ENCODE data around the gene SRRM4.
"Not testable (repeated sequence)": the region's sequence is repeated elsewhere in the genome, so short reads cannot be mapped to it uniquely, and the experiment has no call there.

SRRM4 gene

DNA sequence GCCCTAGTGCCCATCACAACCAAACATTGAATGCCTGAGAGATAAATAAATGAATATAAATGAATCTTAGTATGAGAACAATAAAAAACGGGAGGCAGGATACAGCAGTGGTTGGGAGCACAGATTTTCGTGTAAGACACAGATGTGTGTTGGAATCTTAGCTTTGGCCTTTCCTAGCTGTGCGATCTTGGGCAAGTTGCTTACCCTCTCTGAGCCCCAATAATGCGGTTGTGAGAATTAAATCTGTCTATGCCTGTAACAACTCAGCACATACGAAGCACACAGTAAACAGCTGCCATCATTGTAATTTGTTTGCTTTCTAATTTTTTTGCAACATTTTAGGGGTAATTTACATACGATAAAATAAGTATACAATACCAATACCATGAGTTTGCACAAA lies 89.8 kb downstream of the SRRM4 start:
- no peak for DNase-seq

DNA sequence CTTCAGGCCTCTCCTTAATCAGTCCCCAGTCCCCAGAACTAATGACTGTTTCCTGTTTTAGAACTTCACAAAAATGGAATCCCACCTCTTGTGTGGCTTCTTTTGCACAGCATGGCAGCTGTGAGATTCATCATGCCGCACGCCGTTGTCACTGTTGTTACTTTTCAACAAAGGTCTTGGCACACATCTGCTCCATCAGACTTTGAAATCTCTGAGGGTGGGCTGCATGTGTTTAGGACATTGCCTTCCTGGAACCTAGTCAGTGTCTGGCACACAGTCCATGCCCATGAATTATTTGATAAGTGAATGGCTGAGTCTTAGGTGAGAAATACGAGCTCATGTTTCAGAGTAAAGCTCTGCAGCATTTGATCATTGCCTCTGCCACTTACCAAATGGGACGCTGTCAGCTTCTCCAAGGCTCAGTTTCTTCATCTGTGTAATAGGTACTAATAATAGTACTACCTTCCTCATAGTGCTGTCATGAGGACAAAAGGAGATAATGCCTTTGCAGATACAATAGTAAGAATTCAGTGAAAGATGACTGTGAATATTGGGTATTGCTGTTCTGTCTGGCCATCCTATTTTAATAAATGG lies 90.4 kb downstream of the SRRM4 start:
- no peak for DNase-seq

DNA sequence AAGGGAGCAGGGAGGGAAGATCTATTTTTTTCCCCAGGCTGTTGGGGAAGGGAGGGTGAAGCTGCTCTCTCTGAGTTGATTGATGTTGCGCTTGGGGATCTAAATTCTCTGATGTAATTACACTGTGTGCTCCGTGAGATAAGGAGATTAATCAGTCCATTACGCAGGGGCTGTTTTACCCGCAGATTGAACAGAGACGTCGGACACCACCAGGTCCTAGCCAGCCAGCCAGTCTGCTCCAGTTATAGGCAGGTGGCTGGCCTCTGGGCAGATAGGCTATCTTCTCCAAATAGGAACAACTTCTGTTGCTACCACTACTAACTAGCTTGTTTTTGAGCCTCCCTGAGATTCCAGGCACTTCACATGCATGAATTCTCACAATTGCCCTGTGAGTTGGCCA lies 91.1 kb downstream of the SRRM4 start:
- DNase-seq: no peak

DNA sequence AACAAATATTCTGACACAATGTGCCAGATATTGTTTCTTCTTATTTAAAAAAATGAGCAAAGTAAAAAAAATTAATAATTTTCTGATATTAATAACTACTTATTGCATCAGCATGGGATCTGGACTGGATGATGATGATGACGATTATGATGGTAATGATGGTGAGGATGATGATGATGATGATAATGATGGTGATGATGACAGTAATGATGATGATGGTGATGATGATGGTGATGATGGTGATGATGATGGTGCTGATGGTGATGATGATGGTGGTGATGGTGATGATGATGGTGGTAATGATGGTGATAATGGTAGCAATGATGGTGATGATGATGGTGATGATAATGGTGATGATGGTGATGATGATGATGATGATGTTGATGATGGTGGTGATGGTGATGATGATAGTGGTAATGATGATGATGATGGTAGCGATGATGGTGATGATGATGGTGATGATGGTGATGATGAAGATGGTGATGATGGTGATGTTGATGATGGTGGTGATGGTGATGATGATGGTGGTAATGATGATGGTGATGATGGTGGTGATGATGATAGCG lies 94.0 kb downstream of the SRRM4 start:
- no peak for DNase-seq

DNA sequence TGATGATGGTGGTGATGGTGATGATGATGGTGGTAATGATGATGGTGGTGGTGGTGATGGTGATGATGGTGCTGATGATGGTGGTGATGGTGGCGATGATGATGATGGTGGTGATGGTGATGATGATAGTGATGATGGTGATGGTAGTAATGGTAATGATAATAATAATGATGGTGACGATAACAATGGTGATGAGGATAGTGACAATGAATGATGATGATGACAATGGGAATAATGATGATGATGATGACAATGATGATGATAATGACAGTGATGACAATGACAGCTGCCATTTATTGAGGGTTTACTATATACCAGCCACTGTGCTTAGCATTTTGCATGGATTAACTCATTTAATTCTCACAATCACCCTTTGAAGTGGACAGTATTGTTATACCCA lies 94.6 kb downstream of the SRRM4 start:
- no peak for DNase-seq

DNA sequence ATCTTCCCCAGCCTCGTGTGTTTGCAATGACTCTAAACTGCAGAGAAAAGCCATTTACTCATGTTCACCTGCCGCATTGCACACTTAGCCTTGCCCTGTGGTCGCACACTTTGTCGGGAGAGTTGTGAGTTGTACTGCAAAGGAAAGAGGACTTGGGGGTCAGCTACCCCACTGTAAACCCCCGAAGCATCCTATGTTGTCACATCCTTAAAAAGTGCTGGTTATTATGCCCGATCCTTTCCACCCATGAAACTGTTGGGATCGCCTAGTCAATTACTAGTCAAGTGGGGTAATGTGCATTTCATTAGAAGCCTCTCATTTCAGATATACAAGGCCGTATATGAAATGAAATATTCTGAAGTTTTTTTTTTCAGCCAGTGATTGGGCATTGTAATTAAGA lies 98.2 kb downstream of the SRRM4 start:
- no peak for DNase-seq

DNA sequence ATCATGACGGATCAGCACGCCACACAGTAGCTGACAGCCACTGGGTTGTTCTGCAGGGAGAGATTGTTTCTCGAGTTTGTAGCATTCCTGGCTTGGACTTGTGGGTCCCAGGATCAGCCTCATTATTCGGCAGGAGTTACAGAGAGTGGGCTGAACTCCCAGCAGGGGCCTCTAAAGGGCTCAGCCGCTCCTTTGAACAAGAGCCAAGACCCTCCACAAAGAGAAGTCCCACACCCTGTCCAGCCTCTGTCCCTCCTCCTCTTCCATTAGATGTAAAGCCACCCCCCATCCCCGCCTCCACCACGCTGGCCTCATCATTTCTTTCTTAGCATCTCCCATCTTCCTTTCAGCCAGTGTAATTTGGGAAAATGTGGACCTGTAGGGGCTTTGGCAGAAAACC lies 100.7 kb downstream of the SRRM4 start:
- no peak for DNase-seq

DNA sequence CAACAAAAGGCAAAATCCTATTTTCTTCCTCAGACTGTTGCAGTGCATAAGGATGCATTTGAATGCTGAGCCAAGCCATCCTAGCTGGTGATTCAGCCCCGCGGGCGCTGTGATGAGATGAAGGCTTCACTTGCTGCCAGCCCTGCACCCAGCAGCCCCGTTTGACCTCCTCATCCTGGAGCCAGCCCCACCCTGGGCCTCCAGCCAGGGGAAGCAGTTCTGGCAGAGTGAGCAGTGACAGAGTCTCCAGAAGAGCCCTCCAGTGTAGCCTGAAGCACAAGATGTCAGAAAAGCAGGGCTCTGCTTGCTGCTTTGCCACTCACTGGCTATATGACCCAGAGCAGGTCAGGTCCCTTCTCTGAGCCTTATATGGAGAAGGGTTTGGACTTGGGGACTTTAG lies 101.2 kb downstream of the SRRM4 start:
- no peak for DNase-seq

DNA sequence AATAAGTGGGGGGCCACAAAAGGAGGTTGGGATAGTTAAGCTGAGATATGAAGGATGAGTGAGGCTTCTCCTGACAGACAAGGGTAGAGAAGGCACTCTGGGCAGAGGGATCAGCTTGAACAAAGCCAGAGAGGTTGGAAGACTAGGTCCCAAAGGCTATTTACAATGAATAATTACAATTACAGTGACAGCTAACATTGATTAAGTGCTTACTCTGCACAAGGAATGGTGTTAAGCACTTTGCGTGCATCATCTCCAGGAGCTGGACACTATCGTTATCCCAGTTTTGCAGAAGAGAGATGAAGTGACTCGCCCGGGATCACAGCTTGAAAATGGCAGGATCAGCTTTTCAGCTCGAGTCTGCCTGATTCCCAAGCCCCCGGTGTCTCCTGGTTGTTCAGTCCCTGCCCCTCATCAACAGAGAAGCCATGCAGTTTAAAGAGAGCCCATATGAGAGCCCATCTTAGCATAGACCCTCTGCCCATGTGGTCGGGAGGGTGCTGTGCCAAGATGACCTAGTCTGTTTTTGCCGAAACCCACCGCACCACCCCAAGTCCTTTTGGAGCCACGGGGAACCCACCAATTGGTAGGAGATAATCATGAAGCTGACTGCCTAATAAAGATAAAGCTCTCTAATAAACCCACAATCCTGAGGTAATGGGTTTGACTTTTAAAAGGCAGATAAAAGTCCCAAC lies 107.5 kb downstream of the SRRM4 start:
- DNase-seq: no peak

DNA sequence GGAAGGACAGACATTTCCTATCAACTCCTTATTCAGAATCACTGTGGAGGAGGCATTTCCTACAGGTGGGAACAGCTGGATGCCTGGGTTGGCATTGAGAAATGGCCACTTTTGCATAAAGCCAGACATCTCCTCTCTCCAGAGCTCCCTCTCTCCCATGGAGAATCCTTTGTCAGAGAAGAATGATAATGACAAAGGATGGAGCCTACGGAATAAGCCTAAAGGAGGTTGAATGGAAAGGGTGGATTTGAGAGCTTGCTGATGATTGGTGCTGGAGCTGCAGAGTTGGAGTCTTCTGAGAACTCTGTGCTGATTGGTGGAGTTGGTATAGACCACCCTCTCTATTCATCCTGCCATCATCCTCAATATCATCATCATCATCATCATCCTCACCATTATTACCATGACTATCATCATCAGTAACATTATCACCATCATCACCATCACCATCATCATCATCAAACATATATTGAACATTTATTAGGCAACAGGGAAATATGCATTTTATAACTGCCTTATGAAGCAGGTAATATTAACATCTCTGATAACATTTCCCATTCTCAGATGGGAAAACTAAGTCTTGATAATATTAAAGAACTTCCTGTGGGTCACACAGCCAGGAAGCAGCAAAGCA lies 108.2 kb downstream of the SRRM4 start:
- no peak for DNase-seq

DNA sequence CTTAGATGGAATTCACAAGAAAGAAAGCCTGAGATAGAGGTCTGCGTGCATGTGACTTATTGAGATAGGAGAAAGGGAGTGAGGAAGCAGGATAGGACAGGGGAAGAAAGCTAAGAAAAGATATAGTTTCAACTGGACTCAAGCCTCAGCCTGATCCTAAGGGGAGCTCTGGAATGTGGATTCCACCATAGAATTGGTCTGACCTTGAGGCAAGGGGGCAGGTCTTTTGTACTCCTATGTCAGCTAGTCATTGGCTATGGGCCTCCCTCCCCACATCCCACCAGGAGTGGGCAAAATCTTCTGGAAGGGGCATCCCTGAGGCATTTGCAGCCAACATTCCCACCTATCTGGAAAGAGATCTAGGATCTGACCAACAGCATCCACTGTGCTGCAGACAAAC lies 108.9 kb downstream of the SRRM4 start:
- DNase-seq: no peak

DNA sequence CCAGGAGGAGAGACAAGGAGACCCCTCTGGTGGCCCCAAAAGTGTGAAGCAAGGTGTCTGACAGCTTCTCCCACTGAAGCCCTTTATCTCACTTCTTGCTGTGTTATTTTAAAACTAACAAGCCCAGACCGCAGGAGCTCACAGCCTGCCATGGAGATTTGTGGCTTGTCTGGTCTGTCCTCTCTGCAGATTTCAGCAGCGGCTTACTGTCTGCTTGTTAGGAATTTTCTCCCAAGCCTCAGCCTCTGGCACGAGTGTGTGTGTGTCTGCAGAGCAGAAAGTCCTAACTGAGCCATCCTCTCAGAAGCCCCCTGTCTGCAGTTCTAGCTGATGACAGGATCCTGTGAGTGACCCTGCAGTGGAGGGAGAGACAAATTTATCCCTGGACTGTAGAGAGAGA lies 109.5 kb downstream of the SRRM4 start:
- DNase-seq: no peak

DNA sequence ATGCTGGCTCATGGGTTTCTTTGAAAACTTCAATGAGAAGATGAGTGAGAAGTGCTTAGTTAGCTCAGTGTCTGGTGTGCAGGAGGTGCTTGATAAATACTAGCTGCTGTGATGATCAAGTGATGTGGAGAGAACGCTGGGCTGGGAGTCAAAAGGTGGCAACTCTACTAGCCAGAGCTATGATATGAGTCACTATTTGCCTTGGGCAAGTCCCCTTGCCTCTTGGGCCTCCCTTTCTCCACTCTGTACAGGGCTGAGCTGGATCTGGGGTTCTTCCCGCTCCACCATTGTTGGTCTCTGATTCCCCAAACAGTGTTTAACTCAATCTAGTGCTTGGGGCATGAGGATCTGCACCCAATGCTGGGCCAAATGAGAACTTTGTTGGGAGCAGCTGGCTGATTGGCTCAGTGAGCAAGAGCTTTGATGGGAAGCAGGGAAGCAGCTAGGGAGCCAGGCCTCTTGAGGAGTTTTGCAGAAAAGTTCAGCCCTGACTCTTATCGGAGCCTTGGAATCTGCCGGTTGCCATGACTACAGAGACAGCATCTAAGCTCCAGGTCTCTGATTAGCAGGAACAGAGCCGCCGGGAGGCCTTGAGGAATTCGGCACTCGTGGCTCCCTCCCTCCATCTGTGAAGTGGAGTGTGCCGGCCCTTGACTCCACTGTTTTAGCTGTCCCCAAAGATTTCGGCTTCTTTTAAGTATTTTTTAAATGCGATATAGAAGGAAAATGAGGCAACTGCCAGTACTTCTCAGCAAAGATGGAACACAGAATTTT lies 115.3 kb downstream of the SRRM4 start:
- DNase-seq: no peak

DNA sequence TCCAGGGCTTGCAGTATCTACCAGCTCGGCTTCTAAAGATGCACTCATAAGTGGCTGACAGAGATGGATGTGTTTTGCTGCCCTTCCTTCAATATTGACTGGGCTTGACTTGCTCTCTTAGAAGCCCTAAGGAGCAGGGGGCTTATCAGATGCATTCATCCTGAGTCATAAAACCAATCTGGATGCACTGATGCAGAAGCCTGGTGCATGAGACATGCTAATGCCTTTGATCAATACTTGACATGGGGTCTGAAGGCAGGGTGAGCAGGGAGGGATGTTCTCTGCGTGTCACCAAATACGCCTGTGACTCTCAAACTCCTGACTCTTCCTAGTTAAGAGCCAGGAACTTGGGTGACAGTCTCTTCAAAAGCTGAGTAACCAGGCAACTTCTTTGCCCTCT lies 119.6 kb downstream of the SRRM4 start:
- DNase-seq: no peak

DNA sequence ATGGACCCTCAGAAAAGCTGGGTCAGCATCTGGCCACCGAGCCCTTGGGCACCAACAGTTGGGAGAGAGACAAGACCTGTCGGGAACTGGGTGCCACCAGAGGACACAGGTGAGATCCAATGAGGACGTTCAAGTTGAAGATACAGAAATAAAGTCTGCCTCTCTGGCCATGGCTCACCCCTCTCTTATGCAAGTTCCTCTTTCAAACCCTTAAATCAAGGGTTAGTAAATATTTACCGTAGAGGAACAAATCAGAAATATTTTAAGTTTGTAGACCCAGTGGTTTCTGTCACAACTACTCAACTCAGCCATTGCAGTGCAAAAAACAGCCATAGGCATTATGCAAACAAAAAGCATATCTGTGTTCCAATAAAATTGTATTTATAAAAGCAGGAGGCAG lies 120.9 kb downstream of the SRRM4 start:
- no peak for DNase-seq

DNA sequence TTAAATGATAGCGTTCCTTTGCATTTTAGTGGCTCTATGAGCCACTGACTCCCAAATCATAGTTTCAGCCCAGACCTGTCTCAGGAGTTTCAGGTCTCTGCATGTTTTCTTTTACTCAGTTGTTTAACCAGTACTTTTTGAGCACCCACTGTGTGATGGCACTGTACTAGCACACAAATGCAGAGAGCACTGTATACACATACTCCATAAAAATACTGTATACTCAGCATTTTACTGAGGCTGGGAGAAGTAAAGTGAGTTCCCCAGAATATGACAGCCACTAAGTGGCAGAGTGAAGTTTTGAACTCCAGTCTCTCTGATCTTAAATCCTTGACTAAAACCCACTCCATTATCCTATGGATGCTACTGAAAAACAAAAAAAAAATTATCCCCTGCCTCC lies 121.4 kb downstream of the SRRM4 start:
- DNase-seq: no peak

DNA sequence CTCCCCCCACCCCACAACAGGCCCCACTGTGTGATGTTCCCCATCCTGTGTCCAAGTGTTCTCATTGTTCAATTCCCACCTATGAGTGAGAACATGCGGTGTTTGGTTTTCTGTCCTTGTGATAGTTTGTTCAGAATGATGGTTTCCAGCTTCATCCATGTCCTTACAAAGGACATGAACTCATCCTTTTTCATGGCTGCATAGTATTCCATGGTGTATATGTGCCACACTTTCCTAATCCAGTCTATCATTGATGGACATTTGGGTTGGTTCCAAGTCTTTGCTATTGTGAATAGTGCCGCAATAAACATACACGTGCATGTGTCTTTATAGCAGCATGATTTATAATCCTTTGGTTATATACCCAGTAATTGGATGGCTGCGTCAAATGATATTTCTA lies 123.6 kb downstream of the SRRM4 start:
- DNase-seq: not testable (repeated sequence)

DNA sequence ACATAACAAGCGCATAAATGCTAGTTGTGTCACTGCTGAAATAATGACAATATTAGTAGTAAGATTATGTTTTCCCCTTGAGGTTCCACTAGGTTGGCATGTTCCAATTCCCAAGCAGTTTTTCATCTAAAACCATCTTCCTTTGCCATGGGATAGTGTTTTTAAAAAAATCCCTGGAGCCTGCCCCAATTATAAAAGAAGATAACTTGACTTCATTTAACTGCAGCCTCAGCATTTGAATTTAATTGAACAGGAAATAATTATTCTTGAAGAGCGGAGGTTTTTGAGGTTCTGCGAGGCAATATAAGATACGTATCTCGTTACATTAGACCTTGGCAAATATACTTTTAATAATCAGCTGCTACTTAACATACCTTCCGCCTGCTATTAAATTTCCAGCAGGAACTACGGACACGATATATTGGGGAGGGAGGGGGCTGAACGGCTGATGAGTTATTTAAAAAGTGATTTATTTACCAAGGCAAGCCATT lies 132.2 kb downstream of the SRRM4 start:
- DNase-seq: no peak

DNA sequence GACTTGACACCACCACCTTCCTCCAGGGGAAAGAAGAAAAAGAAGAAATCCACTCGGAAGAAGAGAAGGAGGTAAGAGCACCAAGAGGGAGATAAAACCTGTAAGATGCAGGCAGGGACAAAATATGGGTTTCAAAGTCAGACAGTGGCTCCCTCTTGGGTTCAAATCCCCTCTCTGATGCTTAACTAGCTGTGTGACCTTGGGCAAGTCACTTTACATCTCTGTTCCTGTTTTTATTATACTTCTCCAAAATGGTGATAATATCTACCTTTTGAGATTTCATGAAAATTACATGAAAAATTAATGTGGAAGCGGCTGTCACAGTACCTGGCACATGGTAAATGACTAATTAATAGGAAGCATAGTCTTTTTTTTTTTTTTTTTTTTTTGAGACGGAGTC lies 133.0 kb downstream of the SRRM4 start:
- DNase-seq: no peak

DNA sequence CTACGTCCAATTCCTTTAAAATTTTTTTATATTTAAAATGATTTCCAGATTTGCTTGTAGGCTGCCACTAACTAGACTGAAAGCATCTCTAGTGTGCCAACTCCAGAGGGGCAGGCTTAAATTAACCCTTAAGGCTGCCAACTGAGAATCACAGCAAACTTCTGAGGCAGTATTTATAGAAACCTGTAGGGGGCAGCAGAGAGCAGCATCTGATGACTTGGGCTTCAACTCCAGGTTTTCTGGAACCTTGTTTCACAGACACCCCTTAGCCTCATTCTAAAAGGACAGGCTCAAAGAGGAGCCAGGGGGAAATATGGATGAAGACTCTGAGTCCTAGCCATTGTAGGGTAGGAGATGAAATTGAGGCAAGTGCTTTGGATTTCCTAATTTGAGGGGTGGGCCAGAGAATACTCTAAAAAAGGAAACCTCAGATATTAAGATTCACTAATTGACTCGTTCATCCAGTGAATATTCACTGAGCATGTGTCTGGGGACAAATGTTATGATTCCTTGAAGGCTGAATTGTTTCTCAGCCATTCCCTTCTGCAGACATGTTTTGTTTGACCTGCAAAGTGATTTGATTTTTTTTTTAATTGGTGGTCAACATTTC lies 134.1 kb downstream of the SRRM4 start:
- DNase-seq: no peak

DNA sequence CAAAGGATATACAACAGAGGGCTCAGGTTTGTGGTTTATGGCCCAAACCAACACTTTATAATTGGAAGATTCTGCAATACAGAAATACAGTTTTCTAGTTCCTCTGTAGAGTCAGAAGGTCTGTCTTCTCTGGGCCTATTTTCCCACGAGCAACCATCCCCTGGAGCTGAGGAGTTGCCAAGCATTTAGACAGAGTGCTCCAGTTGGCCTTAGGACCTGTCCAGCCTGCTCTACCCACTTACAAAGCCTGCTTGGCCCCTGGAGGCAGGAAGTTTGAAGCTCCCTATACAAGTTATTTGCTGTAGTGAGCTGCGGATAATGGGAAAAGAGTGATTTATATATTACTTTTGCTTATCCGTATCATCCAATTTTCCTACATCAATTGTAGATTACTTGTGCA lies 136.6 kb downstream of the SRRM4 start:
- DNase-seq: no peak

DNA sequence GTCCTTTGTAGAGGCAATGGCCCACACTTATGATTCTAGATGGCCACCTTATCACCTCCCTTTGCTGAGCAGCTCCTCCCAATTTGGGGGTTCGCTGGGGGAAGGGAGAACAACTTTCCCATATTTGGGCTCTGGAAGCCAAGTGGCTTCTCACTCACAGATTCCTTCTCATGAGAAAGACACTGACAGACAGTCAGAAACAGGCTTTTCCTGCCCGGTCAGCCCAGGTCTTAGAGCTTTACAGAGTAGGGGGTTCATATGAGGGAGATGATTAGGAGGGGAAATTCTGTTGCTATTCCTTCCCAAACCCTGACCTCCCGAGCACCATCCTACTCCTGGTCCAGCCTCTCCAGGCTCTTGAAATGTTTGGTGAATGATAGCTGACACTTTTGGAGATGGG lies 137.3 kb downstream of the SRRM4 start:
- no peak for DNase-seq

DNA sequence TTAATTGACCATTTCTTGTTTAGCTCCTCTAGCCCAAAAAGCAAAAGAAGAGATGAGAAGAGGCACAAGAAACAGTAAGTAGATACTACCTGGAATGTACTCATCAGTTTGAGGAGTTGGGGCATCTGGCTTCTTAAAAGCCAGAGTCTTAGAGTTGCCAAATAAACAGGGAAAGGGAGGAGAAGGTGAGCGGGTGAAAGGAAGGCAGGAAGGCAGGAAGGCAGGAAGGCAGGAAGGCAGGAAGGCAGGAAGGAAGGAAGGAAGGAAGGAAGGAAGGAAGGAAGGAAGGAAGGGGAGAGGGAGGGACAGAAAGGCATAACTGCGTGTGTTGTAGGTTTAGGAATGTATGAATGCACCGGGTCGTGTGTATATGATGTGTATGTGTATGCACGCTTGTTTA lies 140.7 kb downstream of the SRRM4 start:
- no peak for DNase-seq
